ENCODE data around the gene SAMD10. TPM values are rescaled to one million over a fixed set of nuclear protein-coding genes. Genes with fewer than 3 reads are reported as not detected.
A peak's percentile ranks its signal among the peaks of the same experiment; 100 is the strongest.

Gene SAMD10
- total RNA-seq, 2 donors from 2014 or later, result 17.2 to 20.2 TPM

DNA sequence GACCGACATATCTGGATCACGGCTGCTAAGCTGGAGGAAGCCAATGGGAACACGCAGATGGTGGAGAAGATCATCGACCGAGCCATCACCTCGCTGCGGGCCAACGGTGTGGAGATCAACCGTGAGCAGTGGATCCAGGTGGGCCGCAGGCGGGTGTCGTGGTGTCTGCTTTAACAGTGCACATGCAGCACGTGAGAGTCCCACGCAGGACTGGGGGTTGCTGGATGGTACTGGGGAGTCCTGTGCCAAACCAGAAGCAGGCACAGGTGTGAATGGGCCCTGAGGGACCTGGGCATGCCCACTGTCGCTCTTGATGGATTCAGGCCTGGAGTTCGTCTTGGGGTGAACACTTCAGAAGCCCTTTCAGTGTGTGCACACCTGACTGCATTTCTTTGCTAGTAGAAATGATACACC, 31.9 kb upstream of the SAMD10 start:
- peak overlapping the region; percentile 71 for H3K27ac Mint-ChIP-seq
- peak overlapping the region; percentile 65 for H3K4me3 Mint-ChIP-seq
- peaks cover 2% of the 10 kb centered on the region for H3K9me3 ChIP-seq (ENCODE audit: control insufficient read depth, low read length, poor library complexity, severe bottlenecking)
- peaks cover 20% of the 10 kb centered on the region for H3K4me1 Mint-ChIP-seq
- H3K27me3 Mint-ChIP-seq, result no peaks in the 10 kb centered on the region
- peak; percentile 24 for ATAC-seq
- no peak for DNase-seq
- peaks cover 11% of the 10 kb centered on the region for H3K36me3 Mint-ChIP-seq (ENCODE audit: low read depth)

GRCh38 chr20:64010711-64011237, 31.3 kb upstream of the SAMD10 start:
- H3K9me3 ChIP-seq (ENCODE audit: control insufficient read depth, low read length, poor library complexity, severe bottlenecking), result peaks cover 2% of the 10 kb centered on the region
- H3K4me3 Mint-ChIP-seq, result peak overlapping the region; percentile 65
- no peak for ATAC-seq

DNA sequence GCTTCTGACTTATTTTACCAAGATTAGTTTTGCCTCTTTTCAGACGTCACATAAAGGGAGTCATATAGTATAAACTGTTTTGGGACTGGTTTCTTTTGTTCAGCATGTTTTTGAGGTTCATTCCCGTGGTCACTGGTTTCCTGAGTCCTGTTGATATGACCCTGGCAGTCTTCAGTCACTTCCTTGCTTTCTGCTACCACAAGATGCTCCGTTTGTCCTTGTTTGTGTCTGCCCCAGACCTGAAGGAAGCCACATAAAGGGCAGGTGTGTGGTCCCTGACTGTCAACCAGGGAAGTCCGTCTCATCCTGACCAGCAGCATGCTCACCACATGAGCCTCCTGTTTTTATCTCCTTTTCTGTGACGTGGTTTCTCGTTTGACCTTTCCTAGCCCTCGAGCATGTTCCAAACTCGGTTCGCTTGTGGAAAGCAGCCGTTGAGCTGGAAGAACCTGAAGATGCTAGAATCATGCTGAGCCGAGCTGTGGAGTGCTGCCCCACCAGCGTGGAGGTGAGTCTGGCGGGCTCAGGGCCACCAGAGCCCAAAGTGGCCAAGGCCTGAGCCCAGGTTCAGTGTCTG, 30.5 kb upstream of the SAMD10 start:
- Mint-ChIP-seq H3K27me3 (no peaks in the 10 kb centered on the region), H3K4me3 (peak overlapping the region; percentile 39), H3K4me1 (peaks cover 27% of the 10 kb centered on the region), H3K36me3 (ENCODE audit: low read depth) (peaks cover 9% of the 10 kb centered on the region), H3K27ac (peak overlapping the region; percentile 71)
- peaks cover 2% of the 10 kb centered on the region for H3K9me3 ChIP-seq (ENCODE audit: control insufficient read depth, low read length, poor library complexity, severe bottlenecking)
- no peak for DNase-seq
- ATAC-seq, result peak; percentile 61

More at GRCh38 chr20:64010711-64011237, 31.3 kb upstream of the SAMD10 start:
- Mint-ChIP-seq H3K4me1 (peaks cover 20% of the 10 kb centered on the region), H3K36me3 (ENCODE audit: low read depth) (peaks cover 10% of the 10 kb centered on the region), H3K27me3 (no peaks in the 10 kb centered on the region), H3K27ac (peak overlapping the region; percentile 71)
- DNase-seq, result no peak

DNA sequence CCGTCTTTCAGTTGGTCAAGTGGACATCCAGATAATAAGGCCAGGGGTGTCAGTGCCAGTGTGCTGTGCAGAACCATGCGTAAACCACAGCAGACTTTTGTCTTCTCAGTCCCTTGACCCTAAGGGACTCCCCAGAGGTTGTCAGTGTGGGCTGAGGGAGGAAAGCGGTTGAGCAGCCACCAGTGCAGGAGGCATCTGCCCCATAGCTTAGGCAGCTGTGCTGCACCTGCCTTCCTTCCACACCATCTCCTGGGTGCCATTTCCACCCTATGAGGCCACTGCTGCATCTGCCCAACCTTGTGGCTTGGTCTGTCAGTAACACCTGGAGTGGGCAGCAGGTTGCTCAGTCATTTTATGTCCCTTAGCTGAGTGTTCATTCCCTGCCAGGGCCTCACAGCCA, 27.5 kb upstream of the SAMD10 start:
- H3K36me3 Mint-ChIP-seq (ENCODE audit: low read depth), result peaks cover 9% of the 10 kb centered on the region
- H3K9me3 ChIP-seq (ENCODE audit: control insufficient read depth, low read length, poor library complexity, severe bottlenecking), result peaks cover 2% of the 10 kb centered on the region
- H3K4me3 Mint-ChIP-seq, result no peak overlapping the region
- ATAC-seq (no peak), DNase-seq (no peak)
- H3K4me1 Mint-ChIP-seq, result peaks cover 24% of the 10 kb centered on the region
- peak overlapping the region; percentile 79 for H3K27ac Mint-ChIP-seq
- no peaks in the 10 kb centered on the region for H3K27me3 Mint-ChIP-seq

GRCh38 chr20:64006490-64006889, 27.0 kb upstream of the SAMD10 start:
- no peak overlapping the region for H3K4me3 Mint-ChIP-seq

GRCh38 chr20:64005394-64005793, 26.0 kb upstream of the SAMD10 start:
- peaks cover 30% of the 10 kb centered on the region for H3K4me1 Mint-ChIP-seq
- H3K27ac Mint-ChIP-seq, result peak overlapping the region; percentile 79
- DNase-seq (no peak), ATAC-seq (no peak)
- no peak overlapping the region for H3K4me3 Mint-ChIP-seq
- H3K27me3 Mint-ChIP-seq, result no peaks in the 10 kb centered on the region
- H3K9me3 ChIP-seq (ENCODE audit: control insufficient read depth, low read length, poor library complexity, severe bottlenecking), result peaks cover 2% of the 10 kb centered on the region
- peaks cover 11% of the 10 kb centered on the region for H3K36me3 Mint-ChIP-seq (ENCODE audit: low read depth)

More at GRCh38 chr20:64006490-64006889, 27.0 kb upstream of the SAMD10 start:
- Mint-ChIP-seq H3K27me3 (no peaks in the 10 kb centered on the region), H3K27ac (peak overlapping the region; percentile 79), H3K4me1 (peaks cover 27% of the 10 kb centered on the region), H3K36me3 (ENCODE audit: low read depth) (peaks cover 11% of the 10 kb centered on the region)
- peaks cover 2% of the 10 kb centered on the region for H3K9me3 ChIP-seq (ENCODE audit: control insufficient read depth, low read length, poor library complexity, severe bottlenecking)
- DNase-seq (no peak), ATAC-seq (no peak)

- no peaks in the 10 kb centered on the region for H3K9me3 ChIP-seq (ENCODE audit: control insufficient read depth, low read length, poor library complexity, severe bottlenecking)
- no peak for ATAC-seq
- Mint-ChIP-seq H3K4me3 (no peak overlapping the region), H3K36me3 (ENCODE audit: low read depth) (peaks cover 6% of the 10 kb centered on the region), H3K27ac (peak overlapping the region; percentile 79), H3K4me1 (peaks cover 22% of the 10 kb centered on the region), H3K27me3 (no peaks in the 10 kb centered on the region)
- no peak for DNase-seq
These were observed 24.7 kb upstream of the SAMD10 start for GRCh38 chr20:64003960-64004725.

DNA sequence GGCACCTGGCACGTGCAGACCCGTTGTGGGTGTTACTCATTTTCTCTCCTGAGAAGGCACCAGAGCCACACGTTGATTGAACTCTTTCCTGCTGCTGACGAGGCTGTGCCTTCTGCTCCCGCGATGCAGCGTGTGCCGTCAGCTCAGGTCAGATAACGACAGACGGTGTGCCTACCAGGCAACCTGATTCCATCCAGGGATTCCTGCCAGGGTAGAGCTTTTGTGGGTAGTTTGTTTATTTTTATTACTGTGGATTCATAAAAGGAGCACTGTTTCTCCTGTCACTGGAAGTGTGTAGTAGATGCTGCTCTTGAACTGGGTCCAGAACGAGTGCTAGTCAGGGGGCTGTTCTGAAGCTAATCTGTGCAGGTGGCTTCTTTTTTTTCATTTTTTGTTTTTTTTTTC, 22.2 kb upstream of the SAMD10 start:
- no peaks in the 10 kb centered on the region for H3K9me3 ChIP-seq (ENCODE audit: control insufficient read depth, low read length, poor library complexity, severe bottlenecking)
- H3K27me3 Mint-ChIP-seq, result no peaks in the 10 kb centered on the region
- ATAC-seq (peak; percentile 52), DNase-seq (no peak)
- no peak overlapping the region for H3K4me3 Mint-ChIP-seq
- peak overlapping the region; percentile 32 for H3K27ac Mint-ChIP-seq
- H3K36me3 Mint-ChIP-seq (ENCODE audit: low read depth), result peaks cover 4% of the 10 kb centered on the region
- H3K4me1 Mint-ChIP-seq, result peaks cover 21% of the 10 kb centered on the region

DNA sequence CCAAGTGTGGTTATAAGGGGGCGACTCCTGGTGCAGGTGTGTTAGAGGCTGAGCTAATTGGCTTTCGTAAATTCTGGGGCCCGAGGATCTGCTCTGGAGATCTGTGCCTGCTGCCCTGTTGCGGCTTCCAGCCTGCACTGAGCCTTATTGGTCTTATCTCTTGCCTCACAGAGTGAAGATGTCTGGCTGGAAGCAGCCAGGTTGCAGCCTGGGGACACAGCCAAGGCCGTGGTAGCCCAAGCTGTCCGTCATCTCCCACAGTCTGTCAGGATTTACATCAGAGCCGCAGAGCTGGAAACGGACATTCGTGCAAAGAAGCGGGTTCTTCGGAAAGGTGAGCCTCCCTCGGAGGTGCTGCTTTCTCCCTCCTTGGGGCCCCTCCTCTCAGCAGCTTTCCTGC, 21.5 kb upstream of the SAMD10 start:
- DNase-seq (no peak), ATAC-seq (no peak)
- peaks cover 21% of the 10 kb centered on the region for H3K4me1 Mint-ChIP-seq
- no peak overlapping the region for H3K27ac Mint-ChIP-seq
- no peak overlapping the region for H3K4me3 Mint-ChIP-seq
- H3K36me3 Mint-ChIP-seq (ENCODE audit: low read depth), result peaks cover 4% of the 10 kb centered on the region
- H3K27me3 Mint-ChIP-seq, result no peaks in the 10 kb centered on the region
- no peaks in the 10 kb centered on the region for H3K9me3 ChIP-seq (ENCODE audit: control insufficient read depth, low read length, poor library complexity, severe bottlenecking)

GRCh38 chr20:63982937-63983336, 3.5 kb upstream of the SAMD10 start:
- peaks cover 39% of the 10 kb centered on the region for H3K4me1 Mint-ChIP-seq
- ATAC-seq, result no peak
- peak overlapping the region; percentile 78 for H3K4me3 Mint-ChIP-seq
- no peaks in the 10 kb centered on the region for H3K27me3 Mint-ChIP-seq
- H3K9me3 ChIP-seq (ENCODE audit: control insufficient read depth, low read length, poor library complexity, severe bottlenecking), result no peaks in the 10 kb centered on the region
- peaks cover 10% of the 10 kb centered on the region for H3K36me3 Mint-ChIP-seq (ENCODE audit: low read depth)
- no peak overlapping the region for H3K27ac Mint-ChIP-seq
- no peak for DNase-seq

- Mint-ChIP-seq H3K27ac (peak within 1 kb of the TSS; percentile 92), H3K36me3 (ENCODE audit: low read depth) (peaks cover 10% of the 10 kb centered on the region), H3K4me1 (peaks cover 52% of the 10 kb centered on the region), H3K27me3 (no peaks in the 10 kb centered on the region), H3K4me3 (peak within 1 kb of the TSS; percentile 96)
- DNase-seq, result peak; percentile 91 to 94 (median 93)
- H3K9me3 ChIP-seq (ENCODE audit: control insufficient read depth, low read length, poor library complexity, severe bottlenecking), result no peaks in the 10 kb centered on the region
- ATAC-seq, result peak; percentile 73
These were observed 1.6 kb upstream of the SAMD10 start, which contains the start of gene PRPF6 for GRCh38 chr20:63980806-63981728. PRPF6 (plus strand) TSS chr20:63981132; CDS start chr20:63981246, 114 bp downstream.

DNA sequence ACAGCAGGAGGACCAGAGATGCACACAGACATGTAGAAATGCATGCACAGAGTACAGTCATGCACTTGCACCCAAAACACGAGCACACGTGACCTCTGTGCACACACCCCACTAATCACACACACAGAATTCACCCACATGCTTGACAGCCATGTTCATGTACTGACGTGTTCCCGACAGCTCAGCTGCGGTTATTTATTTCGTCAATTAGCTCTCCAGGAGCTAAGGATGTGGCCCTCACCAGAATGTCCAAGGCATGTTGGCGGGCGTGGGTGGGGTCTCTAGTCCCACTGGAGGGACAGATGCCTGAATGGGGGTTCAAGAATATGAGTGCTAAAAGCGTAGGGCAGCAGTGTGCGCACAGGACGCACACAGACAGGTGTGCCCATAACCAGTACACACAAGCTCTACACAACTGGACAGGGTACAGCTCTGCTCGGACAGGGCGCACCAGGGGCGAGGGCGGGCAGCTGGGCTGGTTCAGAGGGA, 919 bp upstream of the SAMD10 start:
- peak overlapping the region; percentile 92 for H3K27ac Mint-ChIP-seq
- peaks cover 13% of the 10 kb centered on the region for H3K36me3 Mint-ChIP-seq (ENCODE audit: low read depth)
- H3K4me3 Mint-ChIP-seq, result peak overlapping the region; percentile 96
- no peaks in the 10 kb centered on the region for H3K9me3 ChIP-seq (ENCODE audit: control insufficient read depth, low read length, poor library complexity, severe bottlenecking)
- no peaks in the 10 kb centered on the region for H3K27me3 Mint-ChIP-seq
- DNase-seq (no peak), ATAC-seq (peak; percentile 55)
- peaks cover 52% of the 10 kb centered on the region for H3K4me1 Mint-ChIP-seq

DNA sequence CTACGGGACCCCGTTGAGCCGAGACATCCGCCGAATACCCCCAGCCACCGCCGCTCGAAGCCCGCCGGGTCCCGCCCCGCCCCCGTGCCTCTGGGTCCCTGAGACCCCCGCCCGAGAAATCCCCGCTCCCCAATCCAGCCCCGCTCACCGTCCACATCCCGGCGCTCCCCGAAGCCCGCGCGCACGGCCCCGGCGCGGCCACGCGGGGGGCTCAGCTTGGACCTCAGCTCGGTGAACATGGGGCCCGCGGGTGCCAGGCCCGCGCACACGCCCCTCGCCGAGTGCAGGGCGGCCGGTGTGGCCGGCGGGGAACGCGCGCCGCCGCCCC, 249 bp downstream of the SAMD10 start:
- Mint-ChIP-seq H3K36me3 (ENCODE audit: low read depth) (peaks cover 7% of the 10 kb centered on the region), H3K4me3 (peak overlapping the region; percentile 96), H3K4me1 (peaks cover 48% of the 10 kb centered on the region), H3K27me3 (no peaks in the 10 kb centered on the region), H3K27ac (no peak overlapping the region)
- no peak for ATAC-seq
- H3K9me3 ChIP-seq (ENCODE audit: control insufficient read depth, low read length, poor library complexity, severe bottlenecking), result no peaks in the 10 kb centered on the region
- no peak for DNase-seq
